A673 (cell line): Measurements from ENCODE around the gene ADAMTS12.

ENCODE experiments used
- CTCF ChIP-seq: fragments of 300-800, 200-600 bp; sonication (generic); conservative IDR thresholded peaks from 2 replicates; pipeline ENCODE4 v1.5.1; 2017; ENCODE audit warnings: low read depth, mild to moderate bottlenecking, antibody characterized with exemption, low read length, moderate library complexity, mixed read lengths
- EZH2 ChIP-seq: fragments of 200-600 bp; sonication (generic); IDR thresholded peaks from 2 replicates; pipeline ENCODE4 v1.6.1; 2017; ENCODE audit warnings: borderline replicate concordance, low read depth, mild to moderate bottlenecking, mixed read lengths, antibody characterized with exemption, low read length; ENCODE audit not compliant: poor library complexity, severe bottlenecking

- TF ChIP-seq CTCF = no peak
- no peak for TF ChIP-seq EZH2
These were observed 49.3 kb upstream of the ADAMTS12 start for GRCh38 chr5:33941090-33941489.
